ENCODE results near the gene FAM174C. TPM values are rescaled to one million over a fixed set of nuclear protein-coding genes. Genes with fewer than 3 reads are reported as not detected.

Gene FAM174C
- polyA plus RNA-seq, 1 of the 3 experiments (the other 2 are of a cell fraction) = 78.0 TPM

DNA sequence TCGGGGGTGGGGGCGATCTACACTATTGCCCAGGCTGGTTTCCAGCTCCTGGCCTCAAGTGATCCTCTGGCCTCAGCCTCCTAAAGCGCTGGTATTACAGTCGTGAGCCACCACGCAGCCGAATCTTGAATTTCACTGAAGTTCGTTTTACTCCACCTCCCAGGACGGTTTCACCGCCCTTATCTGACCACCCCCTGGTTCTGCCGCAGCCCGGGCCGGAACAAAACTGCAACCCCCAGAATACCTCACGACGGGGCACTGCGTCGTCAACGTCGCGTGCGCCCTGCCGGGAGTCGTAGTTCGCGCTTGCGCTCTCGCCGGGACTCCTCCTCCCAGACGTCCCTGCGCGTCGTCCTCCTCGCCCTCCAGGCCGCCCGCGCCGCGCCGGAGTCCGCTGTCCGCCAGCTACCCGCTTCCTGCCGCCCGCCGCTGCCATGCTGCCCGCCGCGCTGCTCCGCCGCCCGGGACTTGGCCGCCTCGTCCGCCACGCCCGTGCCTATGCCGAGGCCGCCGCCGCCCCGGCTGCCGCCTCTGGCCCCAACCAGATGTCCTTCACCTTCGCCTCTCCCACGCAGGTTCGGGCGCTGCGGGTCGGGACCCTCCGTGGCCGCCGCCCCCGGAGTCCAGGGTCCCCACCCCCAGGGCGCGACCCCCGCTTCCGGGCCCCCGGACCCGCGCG, 33.8 kb upstream of the FAM174C start, which contains the start of gene ATP5F1D (continued):
- TF ChIP-seq FOSL2 (IDR thresholded peaks at IDR 0.05; ENCODE audit: borderline replicate concordance, low read depth) = no peak
- TF ChIP-seq RCOR1 (IDR thresholded peaks at IDR 0.05; ENCODE audit: low read length) = no peak
- TF ChIP-seq, protein P1, sequence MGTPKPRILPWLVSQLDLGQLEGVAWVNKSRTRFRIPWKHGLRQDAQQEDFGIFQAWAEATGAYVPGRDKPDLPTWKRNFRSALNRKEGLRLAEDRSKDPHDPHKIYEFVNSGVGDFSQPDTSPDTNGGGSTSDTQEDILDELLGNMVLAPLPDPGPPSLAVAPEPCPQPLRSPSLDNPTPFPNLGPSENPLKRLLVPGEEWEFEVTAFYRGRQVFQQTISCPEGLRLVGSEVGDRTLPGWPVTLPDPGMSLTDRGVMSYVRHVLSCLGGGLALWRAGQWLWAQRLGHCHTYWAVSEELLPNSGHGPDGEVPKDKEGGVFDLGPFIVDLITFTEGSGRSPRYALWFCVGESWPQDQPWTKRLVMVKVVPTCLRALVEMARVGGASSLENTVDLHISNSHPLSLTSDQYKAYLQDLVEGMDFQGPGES (IDR thresholded peaks at IDR 0.05; ENCODE audit: low read depth, low read length) = no peak
- TF ChIP-seq, protein P2, sequence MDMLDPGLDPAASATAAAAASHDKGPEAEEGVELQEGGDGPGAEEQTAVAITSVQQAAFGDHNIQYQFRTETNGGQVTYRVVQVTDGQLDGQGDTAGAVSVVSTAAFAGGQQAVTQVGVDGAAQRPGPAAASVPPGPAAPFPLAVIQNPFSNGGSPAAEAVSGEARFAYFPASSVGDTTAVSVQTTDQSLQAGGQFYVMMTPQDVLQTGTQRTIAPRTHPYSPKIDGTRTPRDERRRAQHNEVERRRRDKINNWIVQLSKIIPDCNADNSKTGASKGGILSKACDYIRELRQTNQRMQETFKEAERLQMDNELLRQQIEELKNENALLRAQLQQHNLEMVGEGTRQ (IDR thresholded peaks at IDR 0.05; ENCODE audit: borderline replicate concordance, low read depth, low read length) = no peak
- no peak for TF ChIP-seq EZH2phosphoT487 (IDR thresholded peaks at IDR 0.05; ENCODE audit: borderline replicate concordance, low read depth)
- TF ChIP-seq RFX5 (IDR thresholded peaks at IDR 0.05; ENCODE audit: low read length) = no peak
- TF ChIP-seq GABPA (IDR thresholded peaks at IDR 0.05; ENCODE audit: low read depth) = peak; percentile 35; the same call in 1 of the 2 replicates
- TF ChIP-seq, protein P3, sequence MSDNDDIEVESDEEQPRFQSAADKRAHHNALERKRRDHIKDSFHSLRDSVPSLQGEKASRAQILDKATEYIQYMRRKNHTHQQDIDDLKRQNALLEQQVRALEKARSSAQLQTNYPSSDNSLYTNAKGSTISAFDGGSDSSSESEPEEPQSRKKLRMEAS (IDR thresholded peaks at IDR 0.05; ENCODE audit: low read depth) = no peak; the same call in 1 of the 2 replicates

DNA sequence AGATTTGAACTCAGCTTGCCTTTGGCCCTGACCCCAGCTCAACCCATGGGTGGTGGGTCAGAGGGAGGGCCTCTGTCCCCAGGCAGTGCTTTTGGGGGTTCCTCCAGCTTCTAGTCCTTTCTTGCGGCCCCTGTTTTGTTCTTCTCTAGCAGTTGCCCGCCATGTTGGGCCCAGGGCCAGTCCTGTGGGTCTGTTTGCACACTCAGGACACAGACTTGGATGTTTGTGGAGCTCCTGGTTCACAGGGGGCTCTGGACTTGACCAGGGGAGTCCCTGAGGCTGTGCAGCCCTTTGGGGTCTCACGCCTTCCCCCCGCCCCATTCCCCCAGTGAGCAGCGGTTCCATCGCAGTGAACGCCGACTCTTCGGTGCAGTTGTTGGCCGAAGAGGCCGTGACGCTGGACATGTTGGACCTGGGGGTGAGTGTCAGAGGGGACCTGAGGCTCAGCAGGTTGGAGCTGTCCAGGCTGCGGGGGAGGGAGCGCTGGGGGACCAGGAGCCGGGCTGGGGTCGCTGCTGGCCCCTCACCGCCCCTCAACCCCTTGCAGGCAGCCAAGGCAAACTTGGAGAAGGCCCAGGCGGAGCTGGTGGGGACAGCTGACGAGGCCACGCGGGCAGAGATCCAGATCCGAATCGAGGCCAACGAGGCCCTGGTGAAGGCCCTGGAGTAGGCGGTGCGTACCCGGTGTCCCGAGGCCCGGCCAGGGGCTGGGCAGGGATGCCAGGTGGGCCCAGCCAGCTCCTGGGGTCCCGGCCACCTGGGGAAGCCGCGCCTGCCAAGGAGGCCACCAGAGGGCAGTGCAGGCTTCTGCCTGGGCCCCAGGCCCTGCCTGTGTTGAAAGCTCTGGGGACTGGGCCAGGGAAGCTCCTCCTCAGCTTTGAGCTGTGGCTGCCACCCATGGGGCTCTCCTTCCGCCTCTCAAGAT, 31.3 kb upstream of the FAM174C start:
- DNase-seq = peak; percentile 86
- H3K4me1 ChIP-seq (ENCODE audit: control insufficient read depth in 1 of 2, insufficient read depth in 2 of 2, low read depth in 1 of 2, low read length in 1 of 2) = peaks cover 22 to 49% of the 10 kb centered on the region in 2 experiments; a peak in 3 of 4 replicates
- ChIA-PET POLR2A (interaction anchor here (0.6 to 2.9 kb wide), 13 partner anchors 9 to 643 kb away, joined by 3 to 110 read pairs (median 5); partner anchors contain the start of genes CIRBP and FAM174C), CTCF (interaction anchor here (0.6 to 9.7 kb wide), 51 partner anchors 8 to 660 kb away, joined by 3 to 594 read pairs (median 4); partner anchors contain the start of genes ABCA7, APC2, CFD and CIRBP)
- H3K79me2 ChIP-seq (ENCODE audit: insufficient read depth) = peaks cover 40% of the 10 kb centered on the region
- H3K9ac ChIP-seq = no peak overlapping the region
- H3K36me3 ChIP-seq (replicated peaks in 1 of 2; ENCODE audit: control insufficient read depth in 1 of 2, insufficient read depth in 2 of 2, low read length in 1 of 2) = no peaks in the 10 kb centered on the region
- 61% methylated on average over 14 of the region's 33 CpGs for WGBS (ENCODE audit: low lambda C conversion rate)
- H3K27me3 ChIP-seq (ENCODE audit: insufficient read depth) = no peaks in the 10 kb centered on the region
- H3K27ac ChIP-seq (ENCODE audit: low read depth in 2 of 2, low read length in 1 of 2) = peak overlapping the region; percentile 47 to 50; a peak in 2 of 4 replicates
- H3K4me3 ChIP-seq (ENCODE audit: low read depth in 2 of 2, low read length in 1 of 2) = peak overlapping the region in 1 of 2 experiments; percentile 33; a peak in 1 of 4 replicates
- H2AFZ ChIP-seq (ENCODE audit: low read depth) = no peak overlapping the region
- peak overlapping the region; percentile 99 for H3K4me2 ChIP-seq
- peaks cover 42% of the 10 kb centered on the region for H3F3A ChIP-seq (replicated peaks; ENCODE audit: insufficient read depth)
- no peaks in the 10 kb centered on the region for H3K9me2 ChIP-seq
- H4K20me1 ChIP-seq (ENCODE audit: insufficient read depth) = 0 out of 2 replicates have a peak, but pooled peaks cover 6% of the 10 kb centered on the region
- no peaks in the 10 kb centered on the region for H3K9me3 ChIP-seq
- TF ChIP-seq JUND (IDR thresholded peaks at IDR 0.05) = no peak
- no peak for TF ChIP-seq EZH2phosphoT487 (IDR thresholded peaks at IDR 0.05; ENCODE audit: borderline replicate concordance, low read depth)
- TF ChIP-seq FOXJ3 (CRISPR knock-in tag; IDR thresholded peaks at IDR 0.05) = no peak
- TF ChIP-seq RCOR1 (IDR thresholded peaks at IDR 0.05; ENCODE audit: low read length) = no peak
- peak; percentile 83 for TF ChIP-seq RAD21 (IDR thresholded peaks at IDR 0.05; ENCODE audit: low read length)
- TF ChIP-seq, protein P4, sequence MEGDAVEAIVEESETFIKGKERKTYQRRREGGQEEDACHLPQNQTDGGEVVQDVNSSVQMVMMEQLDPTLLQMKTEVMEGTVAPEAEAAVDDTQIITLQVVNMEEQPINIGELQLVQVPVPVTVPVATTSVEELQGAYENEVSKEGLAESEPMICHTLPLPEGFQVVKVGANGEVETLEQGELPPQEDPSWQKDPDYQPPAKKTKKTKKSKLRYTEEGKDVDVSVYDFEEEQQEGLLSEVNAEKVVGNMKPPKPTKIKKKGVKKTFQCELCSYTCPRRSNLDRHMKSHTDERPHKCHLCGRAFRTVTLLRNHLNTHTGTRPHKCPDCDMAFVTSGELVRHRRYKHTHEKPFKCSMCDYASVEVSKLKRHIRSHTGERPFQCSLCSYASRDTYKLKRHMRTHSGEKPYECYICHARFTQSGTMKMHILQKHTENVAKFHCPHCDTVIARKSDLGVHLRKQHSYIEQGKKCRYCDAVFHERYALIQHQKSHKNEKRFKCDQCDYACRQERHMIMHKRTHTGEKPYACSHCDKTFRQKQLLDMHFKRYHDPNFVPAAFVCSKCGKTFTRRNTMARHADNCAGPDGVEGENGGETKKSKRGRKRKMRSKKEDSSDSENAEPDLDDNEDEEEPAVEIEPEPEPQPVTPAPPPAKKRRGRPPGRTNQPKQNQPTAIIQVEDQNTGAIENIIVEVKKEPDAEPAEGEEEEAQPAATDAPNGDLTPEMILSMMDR (IDR thresholded peaks at IDR 0.05) = peak; percentile 86
- no peak for TF ChIP-seq MXI1 (IDR thresholded peaks at IDR 0.05; ENCODE audit: low read depth, low read length)
- TF ChIP-seq POLR2AphosphoS5 (IDR thresholded peaks at IDR 0.05; ENCODE audit: low read depth, low read length) = no peak
- TF ChIP-seq, protein P5, sequence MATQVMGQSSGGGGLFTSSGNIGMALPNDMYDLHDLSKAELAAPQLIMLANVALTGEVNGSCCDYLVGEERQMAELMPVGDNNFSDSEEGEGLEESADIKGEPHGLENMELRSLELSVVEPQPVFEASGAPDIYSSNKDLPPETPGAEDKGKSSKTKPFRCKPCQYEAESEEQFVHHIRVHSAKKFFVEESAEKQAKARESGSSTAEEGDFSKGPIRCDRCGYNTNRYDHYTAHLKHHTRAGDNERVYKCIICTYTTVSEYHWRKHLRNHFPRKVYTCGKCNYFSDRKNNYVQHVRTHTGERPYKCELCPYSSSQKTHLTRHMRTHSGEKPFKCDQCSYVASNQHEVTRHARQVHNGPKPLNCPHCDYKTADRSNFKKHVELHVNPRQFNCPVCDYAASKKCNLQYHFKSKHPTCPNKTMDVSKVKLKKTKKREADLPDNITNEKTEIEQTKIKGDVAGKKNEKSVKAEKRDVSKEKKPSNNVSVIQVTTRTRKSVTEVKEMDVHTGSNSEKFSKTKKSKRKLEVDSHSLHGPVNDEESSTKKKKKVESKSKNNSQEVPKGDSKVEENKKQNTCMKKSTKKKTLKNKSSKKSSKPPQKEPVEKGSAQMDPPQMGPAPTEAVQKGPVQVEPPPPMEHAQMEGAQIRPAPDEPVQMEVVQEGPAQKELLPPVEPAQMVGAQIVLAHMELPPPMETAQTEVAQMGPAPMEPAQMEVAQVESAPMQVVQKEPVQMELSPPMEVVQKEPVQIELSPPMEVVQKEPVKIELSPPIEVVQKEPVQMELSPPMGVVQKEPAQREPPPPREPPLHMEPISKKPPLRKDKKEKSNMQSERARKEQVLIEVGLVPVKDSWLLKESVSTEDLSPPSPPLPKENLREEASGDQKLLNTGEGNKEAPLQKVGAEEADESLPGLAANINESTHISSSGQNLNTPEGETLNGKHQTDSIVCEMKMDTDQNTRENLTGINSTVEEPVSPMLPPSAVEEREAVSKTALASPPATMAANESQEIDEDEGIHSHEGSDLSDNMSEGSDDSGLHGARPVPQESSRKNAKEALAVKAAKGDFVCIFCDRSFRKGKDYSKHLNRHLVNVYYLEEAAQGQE (IDR thresholded peaks at IDR 0.05; ENCODE audit: low read depth, low read length) = no peak
- no peak for TF ChIP-seq NFIC (IDR thresholded peaks at IDR 0.05; ENCODE audit: borderline replicate concordance)
- TF ChIP-seq MEF2A (IDR thresholded peaks at IDR 0.05; ENCODE audit: borderline replicate concordance, low read depth) = no peak
- TF ChIP-seq, protein P6, sequence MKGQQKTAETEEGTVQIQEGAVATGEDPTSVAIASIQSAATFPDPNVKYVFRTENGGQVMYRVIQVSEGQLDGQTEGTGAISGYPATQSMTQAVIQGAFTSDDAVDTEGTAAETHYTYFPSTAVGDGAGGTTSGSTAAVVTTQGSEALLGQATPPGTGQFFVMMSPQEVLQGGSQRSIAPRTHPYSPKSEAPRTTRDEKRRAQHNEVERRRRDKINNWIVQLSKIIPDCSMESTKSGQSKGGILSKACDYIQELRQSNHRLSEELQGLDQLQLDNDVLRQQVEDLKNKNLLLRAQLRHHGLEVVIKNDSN (IDR thresholded peaks at IDR 0.05; ENCODE audit: borderline replicate concordance, low read depth) = no peak
- TF ChIP-seq YY1 (IDR thresholded peaks at IDR 0.05; ENCODE audit: low read depth) = no peak

All from SK-N-SH (cell line).